ENCODE results near the gene LAMP5.

The LAMP5 gene

GRCh38 chr20:9500121-9500520 lies 14.3 kb upstream of the LAMP5 start:
- no peak for DNase-seq (ENCODE audit: low spot score)

DNA sequence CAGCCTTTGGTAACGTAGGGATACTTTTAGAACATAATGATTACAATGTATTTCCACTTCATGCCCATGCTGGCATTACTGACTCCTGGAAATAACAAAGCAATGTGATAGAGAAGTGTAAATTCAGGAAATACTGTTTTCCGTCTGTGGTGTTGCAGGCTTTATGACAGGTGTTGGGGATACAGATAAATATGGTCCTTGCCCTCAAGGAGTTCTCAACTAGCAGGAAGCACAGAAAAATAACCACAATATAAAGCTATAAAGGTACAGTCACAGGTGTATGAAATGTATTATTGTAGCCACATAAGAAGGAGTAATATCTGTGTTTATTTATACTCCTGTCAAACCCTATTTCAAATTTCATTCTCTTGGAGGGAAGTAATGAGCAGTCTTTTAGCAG lies 12.9 kb upstream of the LAMP5 start:
- no peak for DNase-seq (ENCODE audit: low spot score)

DNA sequence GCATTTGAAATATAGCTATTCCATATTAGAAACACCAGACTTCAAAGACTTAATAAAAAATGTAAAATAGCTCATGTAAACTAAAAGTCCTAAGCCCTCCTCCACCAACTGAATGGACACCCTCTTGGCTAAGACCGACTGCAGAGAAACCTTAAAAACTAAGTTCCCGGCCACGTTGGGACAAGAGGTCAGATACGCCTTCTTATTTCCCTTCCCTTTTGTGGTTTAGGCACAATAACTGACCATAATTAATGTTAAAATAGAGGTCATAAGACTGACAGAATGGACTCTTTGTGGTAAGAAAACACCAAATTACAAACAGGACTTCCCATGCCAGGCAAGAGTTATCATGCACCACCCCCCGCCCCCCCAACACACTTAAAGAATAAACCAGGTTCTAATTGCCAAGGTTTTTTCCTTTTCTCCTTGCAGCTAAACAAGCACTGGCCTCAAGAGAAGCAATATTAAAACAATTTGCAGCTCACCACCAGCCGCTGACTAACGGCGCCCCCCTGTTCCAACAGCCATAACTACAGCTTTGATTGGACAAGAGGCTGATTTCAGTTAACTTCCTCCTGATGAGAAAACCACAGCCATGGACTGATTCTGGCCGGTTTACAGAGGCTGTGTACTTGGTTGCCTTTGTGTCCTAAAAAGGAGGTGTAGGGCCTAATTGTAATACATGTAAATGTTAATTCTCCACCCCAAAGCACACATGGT lies 10.7 kb upstream of the LAMP5 start:
- DNase-seq (ENCODE audit: low spot score), result peak; percentile 37

DNA sequence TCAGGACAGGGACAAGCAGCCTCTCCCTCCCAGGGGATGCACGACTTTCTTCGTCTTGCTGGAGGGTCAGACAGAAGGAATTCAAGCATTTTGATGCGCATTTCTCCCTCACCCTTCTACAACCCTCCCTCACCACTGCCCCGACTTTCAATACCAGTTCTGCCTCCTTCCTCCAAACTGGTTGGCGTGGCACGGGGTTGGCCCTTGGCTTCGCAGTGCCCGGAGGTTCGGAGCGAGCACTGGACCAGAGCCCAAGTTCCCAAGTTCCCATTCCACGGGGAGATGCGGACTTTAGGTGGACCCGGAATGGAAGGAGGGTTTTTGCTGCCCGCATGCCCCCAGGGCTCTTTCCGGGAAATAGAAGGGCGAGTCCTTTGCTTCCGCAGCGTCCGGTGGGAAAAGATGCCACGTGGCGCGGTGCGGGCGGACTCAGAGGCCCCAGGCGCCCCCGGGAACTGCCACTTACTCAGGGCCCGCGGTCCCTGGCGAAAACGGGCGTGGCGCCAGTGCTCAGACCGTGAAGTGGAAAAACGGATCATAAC lies 8.0 kb upstream of the LAMP5 start:
- peak; percentile 17 for DNase-seq (ENCODE audit: low spot score)

GRCh38 chr20:9506964-9507369 lies 7.4 kb upstream of the LAMP5 start:
- peak; percentile 17 for DNase-seq (ENCODE audit: low spot score)

DNA sequence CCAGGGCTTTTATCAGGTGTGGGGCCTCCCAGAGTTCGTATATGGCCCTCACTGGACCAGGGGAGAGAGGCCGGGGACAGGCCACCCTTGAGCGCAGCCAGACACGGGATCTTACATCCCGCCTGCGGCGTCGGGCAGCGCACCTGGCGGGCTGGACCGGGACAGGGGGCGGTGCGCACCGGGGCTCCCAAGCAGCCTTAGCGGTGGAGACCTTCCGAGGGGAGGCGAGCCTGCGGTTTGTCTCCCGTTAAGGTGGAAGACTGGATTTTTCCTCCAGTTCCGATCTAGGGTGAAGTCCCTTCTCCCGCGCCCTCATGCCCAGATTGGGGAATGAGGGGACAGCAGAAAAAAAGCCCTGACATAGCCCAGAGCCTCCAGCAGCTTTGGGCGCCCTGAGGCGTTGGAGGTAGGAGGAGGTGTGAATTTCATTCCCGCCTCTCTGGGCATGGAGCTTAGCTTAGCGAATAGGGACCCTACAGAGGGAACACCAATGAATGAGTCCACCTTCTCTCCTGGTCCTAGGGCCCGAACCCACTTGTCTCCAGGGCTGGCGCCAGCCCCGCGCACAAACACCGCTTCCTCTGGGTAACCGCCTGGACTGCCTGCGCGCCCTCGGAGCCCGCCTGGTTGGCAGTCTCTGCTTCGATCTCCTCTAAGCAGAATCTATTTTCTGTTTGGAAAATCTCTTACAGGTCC lies 6.7 kb upstream of the LAMP5 start:
- no peak for DNase-seq (ENCODE audit: low spot score)

DNA sequence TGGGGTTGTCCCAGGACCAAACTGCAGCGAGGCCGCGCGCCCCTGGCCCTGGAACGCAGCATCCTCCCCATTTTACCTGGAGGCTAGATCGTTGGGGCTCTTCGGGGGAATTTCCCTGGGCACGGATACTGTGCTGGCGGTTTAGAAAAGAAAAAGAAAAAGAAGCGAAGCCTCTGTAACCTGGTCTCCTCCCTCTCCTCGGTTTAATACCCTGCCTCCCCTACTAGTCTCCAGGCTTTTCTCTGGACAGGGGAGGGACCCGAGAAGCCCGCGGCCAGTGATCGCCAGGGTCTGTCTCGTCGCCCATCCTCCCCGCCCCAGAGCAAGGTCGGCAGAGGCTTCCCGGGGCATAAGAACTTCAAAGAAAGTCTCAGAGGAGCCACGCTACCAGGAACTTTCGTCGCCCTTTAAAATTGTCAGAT lies 6.1 kb upstream of the LAMP5 start:
- DNase-seq (ENCODE audit: low spot score), result no peak

DNA sequence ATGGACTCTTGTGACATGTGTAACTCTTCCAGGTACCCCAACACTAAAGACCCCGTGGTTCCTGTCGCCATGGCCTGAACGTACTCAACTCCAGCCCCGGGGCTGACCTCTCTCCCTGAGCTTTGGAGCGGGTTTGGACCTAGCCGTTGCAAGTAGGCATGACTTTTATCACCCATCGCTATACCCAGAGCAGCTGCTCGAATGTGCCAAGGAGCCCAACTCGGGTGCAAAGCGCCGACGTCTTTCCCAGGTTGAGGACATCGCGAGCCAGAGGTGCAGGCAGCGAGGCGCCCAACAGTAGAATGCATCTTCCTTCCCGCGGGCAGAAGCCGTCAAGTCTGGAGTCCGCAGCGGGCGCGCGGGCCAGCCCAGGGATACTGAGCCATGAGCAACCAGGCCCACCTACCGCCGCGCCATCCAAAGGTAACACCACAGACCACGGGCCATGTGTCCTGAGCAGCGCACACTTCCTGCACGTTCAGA lies 5.7 kb upstream of the LAMP5 start:
- DNase-seq (ENCODE audit: low spot score), result no peak

- DNase-seq (ENCODE audit: low spot score), result no peak
These were observed 5.1 kb upstream of the LAMP5 start for GRCh38 chr20:9509246-9509645.

DNA sequence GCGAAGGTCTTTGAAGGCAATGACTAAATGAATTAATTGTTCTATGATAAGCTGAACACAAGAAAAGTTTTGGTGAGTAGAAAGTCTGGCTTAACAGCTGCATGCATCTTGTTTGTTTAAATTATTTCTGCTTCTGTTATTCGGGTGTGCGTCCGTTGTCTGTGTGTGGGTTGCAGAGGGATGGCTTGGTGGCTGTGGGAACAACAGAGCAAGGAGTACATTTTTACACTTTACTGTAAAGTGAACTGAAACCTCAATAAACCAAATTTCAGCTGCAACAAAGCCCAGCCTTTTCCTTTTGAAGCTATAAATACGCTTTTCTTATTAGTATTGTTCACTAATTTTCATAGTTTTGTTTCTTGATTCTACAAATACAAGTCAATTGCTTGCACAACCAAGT lies 3.5 kb upstream of the LAMP5 start:
- DNase-seq (ENCODE audit: low spot score), result no peak

- DNase-seq (ENCODE audit: low spot score), result no peak
These were observed 324 bp upstream of the LAMP5 start for GRCh38 chr20:9514072-9514460.

DNA sequence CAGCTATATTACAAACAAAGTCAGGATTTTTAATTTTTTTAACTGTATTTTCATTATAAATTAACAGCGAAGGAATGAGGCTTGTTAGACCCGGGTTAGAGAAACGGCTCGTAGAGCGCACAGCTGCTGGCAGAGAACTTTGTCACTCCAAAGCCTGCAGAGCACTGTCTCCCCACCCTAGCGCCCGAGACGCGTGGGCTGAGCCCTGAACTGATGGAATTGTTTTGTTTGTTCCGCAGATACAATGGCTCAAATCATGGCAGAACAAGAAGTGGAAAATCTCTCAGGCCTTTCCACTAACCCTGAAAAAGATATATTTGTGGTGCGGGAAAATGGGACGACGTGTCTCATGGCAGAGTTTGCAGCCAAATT lies 810 bp downstream of the LAMP5 start:
- DNase-seq (ENCODE audit: low spot score), result no peak

DNA sequence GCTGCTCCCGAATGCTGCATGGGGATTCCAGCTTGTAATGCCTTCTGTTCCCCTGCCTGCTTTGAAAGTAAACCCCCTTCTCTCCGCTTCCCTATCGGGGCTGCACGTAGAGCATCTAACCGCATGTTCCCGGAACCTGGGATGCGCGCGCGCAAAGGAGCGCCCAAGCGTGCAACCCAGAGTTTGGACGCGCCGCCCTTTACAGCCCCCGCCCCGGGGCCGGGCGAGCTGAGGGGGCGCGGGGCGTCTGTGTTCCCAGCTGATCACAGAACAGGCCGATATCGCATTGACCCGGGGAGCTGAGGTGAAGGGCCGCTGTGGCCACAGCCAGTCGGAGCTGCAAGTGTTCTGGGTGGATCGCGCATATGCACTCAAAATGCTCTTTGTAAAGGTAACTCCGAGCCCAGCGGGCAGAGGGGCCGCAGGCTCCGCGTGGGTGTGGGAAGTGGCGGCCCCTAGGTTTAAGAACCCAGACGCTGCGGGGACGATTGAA lies 1.4 kb downstream of the LAMP5 start:
- DNase-seq (ENCODE audit: low spot score), result no peak

GRCh38 chr20:9516234-9516871 lies 2.0 kb downstream of the LAMP5 start:
- DNase-seq (ENCODE audit: low spot score), result peak; percentile 24

DNA sequence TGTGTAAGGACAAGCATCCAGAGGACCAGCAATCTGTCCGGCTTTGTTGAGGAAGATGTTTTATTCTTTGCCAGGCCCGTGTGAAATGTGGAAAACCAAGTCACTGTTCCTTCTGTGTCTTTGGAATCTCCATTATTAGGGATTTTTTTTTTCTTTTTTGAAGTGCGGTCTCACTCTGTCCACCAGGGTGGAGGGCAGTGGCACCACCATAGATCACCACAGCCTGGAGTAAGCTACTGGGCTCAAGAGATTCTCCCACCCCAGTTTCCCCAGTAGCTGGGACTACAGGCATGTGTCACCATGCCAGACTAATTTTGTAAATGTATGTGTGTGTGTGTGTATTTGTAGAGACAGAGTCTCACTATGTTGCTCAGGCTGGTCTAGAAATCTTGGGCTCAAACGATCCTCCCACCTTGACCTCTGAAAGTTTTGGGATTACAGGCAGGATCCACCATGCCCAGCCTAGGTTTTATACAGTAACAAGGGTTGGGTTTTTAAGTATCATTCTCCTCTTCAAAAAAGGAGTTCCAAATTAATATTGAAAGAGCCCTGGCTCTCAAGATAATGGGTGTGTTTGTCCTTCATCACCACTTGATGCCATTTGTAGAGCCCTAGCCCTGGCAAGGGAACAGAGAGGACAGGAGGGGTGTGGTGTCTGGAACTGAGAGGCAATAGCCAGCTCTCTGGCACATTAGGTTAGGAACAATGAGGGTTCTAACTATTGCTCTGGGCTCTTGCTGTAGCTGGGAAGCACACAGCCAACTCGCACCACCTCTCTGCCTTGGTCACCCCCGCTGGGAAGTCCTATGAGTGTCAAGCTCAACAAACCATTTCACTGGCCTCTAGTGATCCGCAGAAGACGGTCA lies 3.1 kb downstream of the LAMP5 start:
- no peak for DNase-seq (ENCODE audit: low spot score)

- no peak for DNase-seq (ENCODE audit: low spot score)
These were observed 4.3 kb downstream of the LAMP5 start for GRCh38 chr20:9518576-9519175.

DNA sequence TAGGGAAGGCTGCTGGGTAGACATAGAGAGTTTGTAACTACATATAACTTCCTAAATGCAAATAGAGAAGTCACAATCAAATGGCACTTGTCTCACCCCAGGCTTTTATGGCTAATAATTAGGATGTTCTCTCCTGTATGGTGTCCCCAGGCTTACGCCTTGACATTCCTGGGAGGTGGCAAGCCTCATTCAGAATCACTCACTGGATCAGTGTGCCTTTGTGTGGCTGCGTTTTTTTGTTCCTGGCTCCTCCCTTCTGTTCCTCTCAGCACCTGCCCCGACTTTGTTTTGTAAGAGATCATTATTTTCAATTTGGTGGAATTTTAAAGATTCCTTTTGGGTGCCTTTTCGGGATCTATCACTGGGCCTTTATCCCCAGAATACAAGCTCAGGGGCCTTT lies 5.7 kb downstream of the LAMP5 start:
- DNase-seq (ENCODE audit: low spot score), result no peak

- no peak for DNase-seq (ENCODE audit: low spot score)
These were observed 9.2 kb downstream of the LAMP5 start for GRCh38 chr20:9523636-9524035.

- no peak for DNase-seq (ENCODE audit: low spot score)
These were observed 17.2 kb downstream of the LAMP5 start for GRCh38 chr20:9531581-9531980.

DNA sequence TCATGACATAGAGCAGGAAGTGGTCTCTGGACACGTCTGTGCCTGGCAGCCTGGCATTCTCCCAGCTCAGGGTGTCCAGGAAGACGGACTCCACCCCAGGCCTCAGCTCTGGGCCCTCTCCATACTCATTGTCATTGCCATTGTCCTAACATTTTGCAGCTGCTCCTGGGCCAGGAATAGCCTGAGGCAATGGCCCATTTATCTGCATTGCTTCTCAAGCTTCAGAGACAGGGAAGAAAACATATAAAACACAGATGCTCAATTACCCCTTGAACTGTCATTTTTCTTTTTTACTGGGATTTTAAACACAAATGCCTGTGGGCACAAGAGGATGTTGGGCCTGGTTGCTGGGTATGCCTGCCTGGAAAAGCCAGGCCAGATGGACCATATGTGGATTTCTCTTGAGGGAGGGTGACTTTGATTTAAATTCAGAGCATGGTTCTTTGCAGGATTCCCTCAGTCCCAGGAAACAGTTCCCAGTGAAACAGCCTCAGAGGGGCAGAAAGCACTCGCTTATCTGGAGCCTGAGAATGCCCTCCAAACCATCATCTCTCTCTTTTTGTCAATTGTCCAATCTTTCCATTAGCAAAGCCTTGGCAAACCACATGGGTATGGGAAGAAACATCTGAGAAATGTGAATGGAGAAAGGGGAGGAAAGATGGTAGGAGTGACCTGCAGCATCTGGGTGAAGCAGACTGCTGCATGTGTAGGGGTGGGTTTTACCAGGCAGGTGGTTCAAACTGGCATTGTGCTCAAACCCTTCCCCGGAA lies 17.9 kb downstream of the LAMP5 start:
- no peak for DNase-seq (ENCODE audit: low spot score)

- DNase-seq (ENCODE audit: low spot score), result no peak
These were observed 19.6 kb downstream of the LAMP5 start for GRCh38 chr20:9534025-9534424.

Data from hepatic stellate cell (primary cell).